Peyer's patch (tissue), 4 donors: ENCODE results near the gene GCFC2. TPM values are rescaled to one million over a fixed set of nuclear protein-coding genes. Genes with fewer than 3 reads are reported as not detected.
"Not testable (repeated sequence)": the region's sequence is repeated elsewhere in the genome, so short reads cannot be mapped to it uniquely, and the experiment has no call there.

ENCODE experiments used
- DNase-seq, 3 donors: peaks; one replicate each; pipeline ENCODE4 v3.0.0-alpha.2; 2017 to 2019
- H3K27ac ChIP-seq, 4 donors: fragments of 200-600 bp; sonication (generic); one replicate each; pipeline ENCODE4 v1.5.1; 2016 to 2019
- H3K27me3 ChIP-seq, 2 donors: fragments of 200-600 bp; sonication (generic); one replicate each; pipeline ENCODE4 v1.5.1; 2019
- H3K36me3 ChIP-seq, 3 donors: fragments of 200-600 bp; sonication (generic); one replicate each; pipeline ENCODE4 v1.5.1; 2016 to 2019
- H3K4me1 ChIP-seq, 4 donors: fragments of 200-600 bp; sonication (generic); one replicate each; pipeline ENCODE4 v1.5.1; 2016 to 2019
- H3K4me3 ChIP-seq, 4 donors: fragments of 200-600 bp; sonication (generic); 1 replicate in 3 of 4; 2 replicates in 1 of 4; pipeline ENCODE4 v1.5.1; 2016 to 2019; ENCODE audit warnings: mild to moderate bottlenecking in 1 of 4
- H3K9me3 ChIP-seq, 4 donors: fragments of 200-600 bp; sonication (generic); one replicate each; pipeline ENCODE4 v1.5.1; 2016 to 2019; ENCODE audit warnings: mild to moderate bottlenecking in 1 of 4
- CTCF ChIP-seq, 6 experiments: fragments of 450-650 bp in 4 of 6; fragments of 200-600 bp in 2 of 6; sonication (generic) in 1 of 6; IDR thresholded peaks; one replicate each; pipeline ENCODE4 v1.5.1; 2017 to 2019; ENCODE audit warnings: antibody characterized with exemption in 6 of 6, mild to moderate bottlenecking in 3 of 6, moderate library complexity in 1 of 6
- POLR2A ChIP-seq, 2 donors: fragments of 450-650 bp; IDR thresholded peaks; one replicate each; pipeline ENCODE4 v1.5.1; 2017; ENCODE audit warnings: antibody characterized with exemption in 2 of 2, mild to moderate bottlenecking in 2 of 2, moderate library complexity in 2 of 2
- total RNA-seq, 4 donors: library from RNA; depleted of rRNA; stranded (reverse); fragments of >200 nt; gene quantifications; one replicate each; pipeline ENCODE4 v1.1.0, GENCODE V29; 2016

The GCFC2 gene
- total RNA-seq, 4 donors from 2014 or later = 20.8 to 33.5 (median 26.1) TPM

DNA sequence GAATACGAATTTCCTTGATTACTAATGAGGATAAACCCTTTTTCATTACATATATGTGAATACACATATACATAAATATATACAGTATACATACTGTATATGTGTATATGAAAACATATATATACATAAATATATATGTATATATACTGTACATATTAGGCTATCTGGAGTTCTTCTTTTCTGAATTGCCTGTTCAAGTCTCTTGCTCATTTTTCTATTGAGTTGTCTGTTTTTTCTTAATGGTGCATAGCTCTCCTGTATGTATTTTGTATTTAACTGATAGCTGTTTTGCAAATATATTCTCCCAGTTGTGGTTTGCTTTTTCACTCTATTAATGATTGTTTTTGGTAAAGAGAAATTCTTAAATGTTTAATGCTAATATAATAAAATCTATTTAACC lies 8.9 kb upstream of the GCFC2 start:
- H3K27me3 ChIP-seq = no peaks in the 10 kb centered on the region
- DNase-seq = no peak
- no peak overlapping the region for H3K4me3 ChIP-seq
- TF ChIP-seq CTCF (IDR thresholded peaks at IDR 0.05) = no peak
- TF ChIP-seq POLR2A (IDR thresholded peaks at IDR 0.05) = no peak
- no peaks in the 10 kb centered on the region for H3K36me3 ChIP-seq
- H3K4me1 ChIP-seq = no peaks in the 10 kb centered on the region
- H3K27ac ChIP-seq = no peak overlapping the region
- no peaks in the 10 kb centered on the region for H3K9me3 ChIP-seq

- Histone ChIP-seq H3K27ac (no peak overlapping the region), H3K4me1 (no peaks in the 10 kb centered on the region), H3K9me3 (no peaks in the 10 kb centered on the region), H3K4me3 (no peak overlapping the region), H3K36me3 (no peaks in the 10 kb centered on the region), H3K27me3 (no peaks in the 10 kb centered on the region)
- no peak for TF ChIP-seq POLR2A (IDR thresholded peaks at IDR 0.05)
- peak in 2 of 6 experiments; percentile 6 for TF ChIP-seq CTCF (IDR thresholded peaks at IDR 0.05)
- DNase-seq = no peak
Observed at GRCh38 chr2:75716406-75716805, 5.7 kb upstream of the GCFC2 start.

GRCh38 chr2:75711590-75711989 lies 875 bp upstream of the GCFC2 start:
- H3K4me3 ChIP-seq, H3K4me1 ChIP-seq, H3K36me3 ChIP-seq, DNase-seq, H3K27me3 ChIP-seq, H3K9me3 ChIP-seq, H3K27ac ChIP-seq: not testable (repeated sequence)

DNA sequence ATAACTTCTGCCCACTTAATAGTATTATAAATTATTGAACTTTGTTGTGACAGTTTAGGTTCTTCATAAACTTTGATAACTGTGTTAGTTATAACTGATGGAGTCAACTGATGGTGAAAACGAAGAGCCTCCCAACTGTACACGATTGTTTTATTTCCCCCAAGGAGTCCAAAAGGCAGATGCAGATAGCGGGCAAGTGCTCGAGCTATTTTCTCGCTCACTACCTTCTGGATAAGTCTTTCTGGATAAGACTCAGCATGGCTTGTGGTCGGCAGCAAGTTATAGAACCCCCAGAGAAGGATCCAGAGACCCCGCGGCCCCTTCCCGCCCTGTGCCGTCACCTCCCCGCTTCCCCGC lies 517 bp downstream of the GCFC2 start:
- Histone ChIP-seq H3K27me3 (no peaks in the 10 kb centered on the region), H3K27ac (peak overlapping the region; percentile 81 to 93 (median 83)), H3K36me3 (peaks cover 0 to under 1% (median 0%) of the 10 kb centered on the region in 3 donors), H3K4me3 (peak overlapping the region; percentile 58 to 74 (median 62)), H3K9me3 (no peaks in the 10 kb centered on the region), H3K4me1 (peaks cover 0 to 9% (median 2%) of the 10 kb centered on the region in 4 donors)
- TF ChIP-seq CTCF (IDR thresholded peaks at IDR 0.05) = no peak
- no peak for DNase-seq

DNA sequence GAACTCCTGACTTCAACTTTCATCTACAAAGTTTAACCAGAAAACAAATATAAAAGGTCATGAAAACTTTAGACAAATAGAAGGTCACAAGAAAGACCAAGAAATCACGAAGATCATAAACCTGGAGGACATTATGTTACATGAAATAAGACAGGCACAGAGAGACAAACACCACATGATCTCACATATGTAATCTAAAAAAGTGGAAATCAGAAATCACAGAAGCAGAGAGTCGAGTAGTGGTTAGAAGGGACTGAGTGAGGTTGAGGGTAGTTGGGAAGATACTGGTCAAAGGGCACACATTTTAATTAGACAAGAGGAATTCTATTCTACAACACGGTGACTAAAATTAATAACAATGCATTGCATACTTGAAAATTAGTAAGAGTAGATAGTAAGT lies 1.4 kb downstream of the GCFC2 start:
- Histone ChIP-seq H3K36me3 (peaks cover 0 to 10% (median 0%) of the 10 kb centered on the region in 3 donors), H3K4me1 (peaks cover 0 to 9% (median 2%) of the 10 kb centered on the region in 4 donors), H3K9me3 (no peaks in the 10 kb centered on the region), H3K27ac (no peak overlapping the region), H3K4me3 (peak overlapping the region in 2 of 4 donors; percentile 4 to 62), H3K27me3 (no peaks in the 10 kb centered on the region)
- DNase-seq = no peak
- TF ChIP-seq CTCF (IDR thresholded peaks at IDR 0.05) (no peak), POLR2A (IDR thresholded peaks at IDR 0.05) (no peak)

GRCh38 chr2:75707901-75708300 lies 2.8 kb downstream of the GCFC2 start:
- Histone ChIP-seq H3K36me3 (peaks cover 0 to 18% (median 0%) of the 10 kb centered on the region in 3 donors), H3K4me1 (peaks cover 0 to 9% (median 2%) of the 10 kb centered on the region in 4 donors), H3K4me3 (no peak overlapping the region), H3K27me3 (no peaks in the 10 kb centered on the region), H3K9me3 (no peaks in the 10 kb centered on the region), H3K27ac (no peak overlapping the region)
- no peak for DNase-seq
- TF ChIP-seq POLR2A (IDR thresholded peaks at IDR 0.05) (no peak), CTCF (IDR thresholded peaks at IDR 0.05) (no peak)
